ENCODE measurements around the gene RRP1B. TPM values are rescaled to one million over a fixed set of nuclear protein-coding genes. Genes with fewer than 3 reads are reported as not detected.

The RRP1B gene
- total and polyA plus RNA-seq, 9 of the 15 experiments (the other 6 are each of a cell fraction or from before 2014, with no cell fraction given), result 6.8 to 66.6 (median 41.9) TPM

DNA sequence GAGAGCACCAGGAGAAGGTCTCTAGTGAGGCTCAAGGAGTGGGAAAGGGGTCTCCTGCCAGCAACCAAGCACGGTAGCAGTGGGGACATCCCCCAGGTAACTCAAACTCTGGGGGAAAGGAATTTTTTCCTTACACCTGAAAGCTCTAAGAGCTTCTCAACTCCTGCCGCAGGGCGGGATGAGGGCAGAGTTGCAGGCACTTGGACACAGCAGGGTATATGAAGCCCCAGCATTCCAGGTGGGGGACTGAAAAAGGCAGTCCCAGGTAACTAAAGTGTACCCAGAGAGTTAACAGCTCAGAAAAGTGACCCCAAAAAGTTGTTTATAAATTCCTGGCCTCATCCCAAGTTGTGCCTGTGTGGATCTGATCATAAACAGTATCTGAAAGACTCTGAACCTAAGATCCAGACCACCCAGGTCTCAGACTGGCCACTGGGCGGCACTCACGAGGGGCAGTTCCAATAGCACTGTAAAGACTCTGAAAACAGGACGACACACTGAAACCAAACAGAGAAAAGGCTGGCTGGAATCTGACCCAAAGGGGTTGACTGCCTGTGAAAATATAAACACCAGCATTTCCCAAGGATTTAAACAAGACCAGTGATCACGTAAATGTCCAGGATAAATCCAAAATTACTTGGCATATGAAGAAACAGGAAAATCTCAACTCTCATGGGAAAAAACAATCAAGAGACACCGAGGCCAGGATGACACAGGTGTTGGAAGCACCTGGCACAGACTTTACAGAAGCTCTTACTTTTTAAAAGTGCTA is 47.6 kb upstream of the RRP1B start (continued):
- TF ChIP-seq ZBTB40 (IDR thresholded peaks at IDR 0.05), result 0 out of 2 replicates have a peak, but pooled peaks have one; percentile 61
- TF ChIP-seq ZBTB40 (CRISPR knock-in tag; IDR thresholded peaks at IDR 0.05), result no peak
- TF ChIP-seq HDGF (IDR thresholded peaks at IDR 0.05), result 0 out of 2 replicates have a peak, but pooled peaks have one; percentile 34
- TF ChIP-seq ATF6 (CRISPR knock-in tag; IDR thresholded peaks at IDR 0.05), result no peak
- no peak for TF ChIP-seq TAF7 (tag; IDR thresholded peaks at IDR 0.05)
- no peak for TF ChIP-seq ZFP1 (CRISPR knock-in tag; IDR thresholded peaks at IDR 0.05)
- peak; percentile 23; the same call in 1 of the 2 replicates for TF ChIP-seq RB1 (IDR thresholded peaks at IDR 0.05; ENCODE audit: low read depth)
- no peak for TF ChIP-seq HNRNPK (IDR thresholded peaks at IDR 0.05; ENCODE audit: low read depth, low read length, poor library complexity, severe bottlenecking)
- TF ChIP-seq ARID2 (IDR thresholded peaks at IDR 0.05), result no peak
- TF ChIP-seq, protein P1, sequence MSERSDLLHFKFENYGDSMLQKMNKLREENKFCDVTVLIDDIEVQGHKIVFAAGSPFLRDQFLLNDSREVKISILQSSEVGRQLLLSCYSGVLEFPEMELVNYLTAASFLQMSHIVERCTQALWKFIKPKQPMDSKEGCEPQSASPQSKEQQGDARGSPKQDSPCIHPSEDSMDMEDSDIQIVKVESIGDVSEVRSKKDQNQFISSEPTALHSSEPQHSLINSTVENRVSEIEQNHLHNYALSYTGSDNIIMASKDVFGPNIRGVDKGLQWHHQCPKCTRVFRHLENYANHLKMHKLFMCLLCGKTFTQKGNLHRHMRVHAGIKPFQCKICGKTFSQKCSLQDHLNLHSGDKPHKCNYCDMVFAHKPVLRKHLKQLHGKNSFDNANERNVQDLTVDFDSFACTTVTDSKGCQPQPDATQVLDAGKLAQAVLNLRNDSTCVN (CRISPR knock-in tag; IDR thresholded peaks at IDR 0.05), result no peak
- peak; percentile 20; the same call in 1 of the 2 replicates for TF ChIP-seq TOE1 (IDR thresholded peaks at IDR 0.05; ENCODE audit: borderline replicate concordance)
- TF ChIP-seq TOE1 (CRISPR knock-in tag; IDR thresholded peaks at IDR 0.05; ENCODE audit: borderline replicate concordance, low read depth), result no peak
- 0 out of 2 replicates have a peak, but pooled peaks have one; percentile 21 for TF ChIP-seq KLF16 (IDR thresholded peaks at IDR 0.05)
- TF ChIP-seq XRCC5 (IDR thresholded peaks at IDR 0.05; ENCODE audit: low read depth, low read length), result 0 out of 2 replicates have a peak, but pooled peaks have one; percentile 26

Measured in K562 (cell line).